HG03095 (cell line): ENCODE results near the gene C11orf58.

Experiments used
- ATAC-seq: cut with Tn5 transposase; IDR thresholded peaks from one replicate; pipeline ENCODE4 v1.9.1; 2021; ENCODE audit warnings: moderate library complexity; ENCODE audit not compliant: unreplicated experiment

The C11orf58 gene

GRCh38 chr11:16800382-16800781 lies 61.9 kb downstream of the C11orf58 start:
- ATAC-seq, result no peak

DNA sequence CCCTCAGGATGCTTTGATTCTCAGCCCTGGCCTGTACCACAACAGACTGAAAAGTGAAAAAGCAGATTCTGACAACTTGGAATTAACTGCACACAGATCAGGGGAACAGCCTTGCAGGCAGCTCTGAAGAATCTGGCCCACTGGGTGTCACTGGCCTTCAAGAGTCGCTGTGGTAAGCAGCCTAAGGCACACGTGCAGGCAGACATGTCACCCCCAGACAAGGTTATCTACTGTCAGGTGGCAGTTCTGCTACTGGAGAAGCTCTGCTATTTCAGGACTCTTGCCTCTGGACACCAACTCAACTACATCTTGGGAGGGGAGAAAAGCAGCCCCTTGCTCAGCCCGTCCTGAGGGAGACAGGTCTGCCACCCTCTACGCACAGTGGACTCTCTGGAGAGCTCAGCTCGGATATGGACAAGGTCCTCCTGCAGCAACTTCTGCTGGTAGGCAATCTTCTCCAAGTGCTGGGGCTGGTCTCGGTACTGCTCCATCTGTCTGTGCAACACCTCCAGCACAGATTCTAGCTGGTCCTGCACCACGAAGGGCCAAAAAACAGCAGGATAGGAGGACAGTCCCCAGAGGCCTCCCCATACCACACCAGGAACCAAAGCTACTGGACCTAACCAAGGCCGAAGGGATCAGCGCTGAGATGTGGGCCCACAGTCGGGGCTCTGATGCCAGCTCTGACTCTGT lies 63.0 kb downstream of the C11orf58 start:
- no peak for ATAC-seq

GRCh38 chr11:16804104-16804947 lies 65.9 kb downstream of the C11orf58 start:
- no peak for ATAC-seq

GRCh38 chr11:16805938-16806337 lies 67.5 kb downstream of the C11orf58 start:
- ATAC-seq, result no peak

DNA sequence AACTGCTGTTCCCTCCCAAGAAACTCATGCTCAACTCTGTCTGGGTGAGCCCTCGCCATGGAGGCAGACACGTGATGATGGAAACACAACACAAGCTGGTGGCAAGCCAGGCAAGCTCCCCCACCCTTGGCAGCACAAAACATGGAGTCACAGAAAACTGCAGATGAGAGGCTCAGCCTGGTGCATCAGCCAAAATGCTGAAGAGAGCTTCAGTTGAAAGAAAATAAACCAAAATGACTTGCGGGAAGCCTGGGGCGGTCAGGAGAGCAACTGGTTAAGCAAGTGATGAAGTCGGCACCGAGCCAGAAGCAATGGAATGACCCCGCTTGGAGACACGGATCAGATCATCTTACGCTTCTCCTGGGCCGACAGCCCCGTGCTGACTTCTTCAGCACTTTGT lies 68.3 kb downstream of the C11orf58 start:
- no peak for ATAC-seq

DNA sequence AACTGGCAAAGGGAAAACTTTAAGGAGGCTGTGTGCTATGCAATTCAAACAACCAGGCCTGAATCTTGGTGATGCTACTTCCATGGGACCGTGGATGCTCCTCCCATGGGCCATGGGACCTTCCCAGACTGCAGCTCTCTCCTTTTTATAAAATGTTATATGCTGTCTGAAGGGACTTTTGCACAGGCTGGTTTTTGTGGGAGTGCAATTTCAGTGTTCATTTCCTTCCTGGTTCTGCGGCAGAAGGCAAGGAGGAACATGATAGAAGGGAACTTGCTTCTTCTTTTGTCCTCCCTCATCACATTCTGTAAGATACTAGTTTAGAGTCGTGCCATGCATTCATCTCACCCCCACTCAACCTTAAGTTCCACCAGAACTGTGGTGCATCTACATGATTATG lies 68.9 kb downstream of the C11orf58 start:
- ATAC-seq, result no peak
